Right atrium auricular region (tissue), 2 donors: ENCODE measurements around the gene HIPK3. TPM values are rescaled to one million over a fixed set of nuclear protein-coding genes. Genes with fewer than 3 reads are reported as not detected.

Experiments
- DNase-seq: peaks from one replicate; pipeline ENCODE4 v3.0.0-alpha.2; 2019; ENCODE audit warnings: low spot score
- H3K27ac ChIP-seq, 2 donors: fragments of 200-600 bp; sonication (generic); 1 replicate in 1 of 2; 2 replicates in 1 of 2; pipeline ENCODE4 v1.5.1; 2016 to 2019
- H3K27me3 ChIP-seq, 2 donors: fragments of 200-600 bp; sonication (generic); one replicate each; pipeline versions ENCODE4 v1.5.1 to v1.6.0; 2017 to 2019
- H3K36me3 ChIP-seq: fragments of 200-600 bp; sonication (generic); one replicate; pipeline ENCODE4 v1.5.1; 2016
- H3K4me1 ChIP-seq, 2 donors: fragments of 200-600 bp; sonication (generic); one replicate each; pipeline versions ENCODE4 v1.5.1 to v1.6.0; 2017 to 2019
- H3K4me3 ChIP-seq, 2 donors: fragments of 200-600 bp; sonication (generic); 1 replicate in 1 of 2; 2 replicates in 1 of 2; pipeline ENCODE4 v1.5.1; 2017 to 2019; ENCODE audit warnings: mild to moderate bottlenecking in 1 of 2, moderate library complexity in 1 of 2
- H3K9me3 ChIP-seq, 2 donors: fragments of 200-600 bp; sonication (generic); one replicate each; pipeline ENCODE4 v1.5.1; 2019
- CTCF ChIP-seq, 2 donors: fragments of 200-600 bp; sonication (generic); IDR thresholded peaks; one replicate each; pipeline ENCODE4 v1.5.1; 2019; ENCODE audit warnings: antibody characterized with exemption in 2 of 2
- total RNA-seq, 2 donors: library from RNA; depleted of rRNA; stranded (reverse); fragments of >200 nt; gene quantifications; one replicate each; pipeline ENCODE4 v1.1.0, GENCODE V29; 2016

Gene HIPK3
- total RNA-seq, 2 donors from 2014 or later, result 142 to 209 TPM

DNA sequence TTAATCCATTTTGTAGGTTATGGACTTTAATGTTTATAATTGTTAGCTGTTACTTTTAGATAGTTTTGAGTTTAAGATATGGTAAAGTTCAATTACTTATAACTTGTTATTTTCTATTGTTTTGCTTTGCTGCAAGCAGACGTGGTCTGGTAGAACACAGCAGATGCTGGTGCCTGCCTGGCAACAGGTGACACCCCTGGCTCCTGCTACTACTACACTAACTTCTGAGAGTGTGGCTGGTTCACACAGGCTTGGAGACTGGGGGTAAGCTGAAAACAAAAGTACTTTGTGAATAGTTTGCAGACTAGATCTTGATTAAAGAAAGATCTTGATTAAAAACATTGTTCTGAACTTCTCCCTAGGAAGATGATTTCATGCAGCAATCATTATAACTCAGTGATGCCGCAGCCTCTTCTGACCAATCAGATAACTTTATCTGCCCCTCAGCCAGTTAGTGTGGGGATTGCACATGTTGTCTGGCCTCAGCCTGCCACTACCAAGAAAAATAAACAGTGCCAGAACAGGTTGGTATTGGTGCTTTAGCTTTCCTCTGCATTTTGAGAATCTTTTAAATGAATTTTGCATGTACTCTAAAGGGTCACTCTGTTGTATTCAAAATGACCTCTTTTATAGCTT, 90.4 kb downstream of the HIPK3 start:
- TF ChIP-seq CTCF (IDR thresholded peaks at IDR 0.05), result no peak
- H3K27me3 ChIP-seq, result no peaks in the 10 kb centered on the region
- H3K36me3 ChIP-seq, result peaks cover 77% of the 10 kb centered on the region
- no peak overlapping the region for H3K27ac ChIP-seq
- no peak overlapping the region for H3K4me3 ChIP-seq
- DNase-seq, result no peak
- H3K9me3 ChIP-seq, result no peaks in the 10 kb centered on the region
- no peaks in the 10 kb centered on the region for H3K4me1 ChIP-seq

DNA sequence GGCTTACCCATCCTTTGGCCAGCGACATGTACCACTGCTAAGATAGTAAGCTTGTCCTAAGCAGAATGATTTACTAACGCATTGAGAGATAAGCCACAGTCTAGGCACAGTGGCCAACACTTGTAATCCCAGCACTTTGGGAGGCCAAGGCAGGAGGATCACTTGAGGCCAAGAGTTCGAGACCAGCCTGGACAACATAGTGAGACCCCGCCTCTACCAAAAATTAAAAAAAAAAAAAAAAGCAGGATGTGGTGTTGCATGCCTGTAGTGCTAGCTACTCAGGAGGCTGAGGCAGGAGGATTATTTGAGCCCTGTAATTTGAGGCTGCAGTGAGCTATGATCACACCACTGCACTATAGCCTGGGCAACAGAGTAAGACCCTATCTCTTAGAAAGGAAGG, 93.1 kb downstream of the HIPK3 start:
- Histone ChIP-seq H3K4me1 (no peaks in the 10 kb centered on the region), H3K9me3 (no peaks in the 10 kb centered on the region), H3K27ac (no peak overlapping the region), H3K27me3 (no peaks in the 10 kb centered on the region), H3K36me3 (peaks cover 80% of the 10 kb centered on the region), H3K4me3 (no peak overlapping the region)
- no peak for TF ChIP-seq CTCF (IDR thresholded peaks at IDR 0.05)
- no peak for DNase-seq

DNA sequence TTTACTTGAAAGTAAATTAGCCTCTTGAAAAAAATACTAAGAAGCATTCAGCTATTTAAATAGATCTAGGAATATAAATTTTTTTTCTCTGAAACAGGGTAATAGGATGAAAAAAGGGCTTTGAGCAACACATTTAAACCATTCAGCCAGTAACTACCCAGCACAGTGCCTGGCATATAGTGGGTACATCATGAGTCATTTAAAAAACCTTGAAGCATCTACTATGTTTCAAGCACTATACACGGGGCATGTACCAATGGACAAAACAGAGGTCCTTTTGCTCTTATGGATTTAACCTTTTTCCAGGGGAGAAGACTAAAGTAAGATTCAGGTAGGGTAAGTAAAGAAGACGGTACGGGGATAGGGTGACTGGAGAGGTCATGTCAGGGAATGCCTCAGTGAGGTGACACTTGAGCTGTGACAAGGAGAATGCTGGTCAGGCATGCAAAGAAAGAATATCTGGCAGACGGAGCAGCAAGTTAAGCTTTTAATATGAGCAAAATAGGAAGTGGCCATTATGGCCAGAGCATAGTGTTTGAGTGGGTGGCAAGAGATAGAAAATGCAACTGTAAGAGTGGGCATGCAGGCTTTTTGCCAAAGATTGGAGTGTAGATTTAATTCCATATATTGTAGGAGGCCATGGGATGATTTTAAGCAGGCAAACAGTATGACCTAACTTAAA, 101.1 kb downstream of the HIPK3 start:
- Histone ChIP-seq H3K27me3 (no peaks in the 10 kb centered on the region), H3K27ac (no peak overlapping the region), H3K9me3 (no peaks in the 10 kb centered on the region), H3K36me3 (peaks cover 32% of the 10 kb centered on the region), H3K4me3 (no peak overlapping the region), H3K4me1 (peaks cover 0 to 9% of the 10 kb centered on the region in 2 donors)
- no peak for TF ChIP-seq CTCF (IDR thresholded peaks at IDR 0.05)
- DNase-seq, result no peak

- H3K36me3 ChIP-seq, result peaks cover 14% of the 10 kb centered on the region
- H3K27ac ChIP-seq, result no peak overlapping the region
- H3K4me1 ChIP-seq, result peaks cover 0 to 9% of the 10 kb centered on the region in 2 donors
- H3K4me3 ChIP-seq, result no peak overlapping the region
- no peaks in the 10 kb centered on the region for H3K27me3 ChIP-seq
- no peak for TF ChIP-seq CTCF (IDR thresholded peaks at IDR 0.05)
- H3K9me3 ChIP-seq, result no peaks in the 10 kb centered on the region
- no peak for DNase-seq
Observed at GRCh38 chr11:33360642-33361041, 103.5 kb downstream of the HIPK3 start.

DNA sequence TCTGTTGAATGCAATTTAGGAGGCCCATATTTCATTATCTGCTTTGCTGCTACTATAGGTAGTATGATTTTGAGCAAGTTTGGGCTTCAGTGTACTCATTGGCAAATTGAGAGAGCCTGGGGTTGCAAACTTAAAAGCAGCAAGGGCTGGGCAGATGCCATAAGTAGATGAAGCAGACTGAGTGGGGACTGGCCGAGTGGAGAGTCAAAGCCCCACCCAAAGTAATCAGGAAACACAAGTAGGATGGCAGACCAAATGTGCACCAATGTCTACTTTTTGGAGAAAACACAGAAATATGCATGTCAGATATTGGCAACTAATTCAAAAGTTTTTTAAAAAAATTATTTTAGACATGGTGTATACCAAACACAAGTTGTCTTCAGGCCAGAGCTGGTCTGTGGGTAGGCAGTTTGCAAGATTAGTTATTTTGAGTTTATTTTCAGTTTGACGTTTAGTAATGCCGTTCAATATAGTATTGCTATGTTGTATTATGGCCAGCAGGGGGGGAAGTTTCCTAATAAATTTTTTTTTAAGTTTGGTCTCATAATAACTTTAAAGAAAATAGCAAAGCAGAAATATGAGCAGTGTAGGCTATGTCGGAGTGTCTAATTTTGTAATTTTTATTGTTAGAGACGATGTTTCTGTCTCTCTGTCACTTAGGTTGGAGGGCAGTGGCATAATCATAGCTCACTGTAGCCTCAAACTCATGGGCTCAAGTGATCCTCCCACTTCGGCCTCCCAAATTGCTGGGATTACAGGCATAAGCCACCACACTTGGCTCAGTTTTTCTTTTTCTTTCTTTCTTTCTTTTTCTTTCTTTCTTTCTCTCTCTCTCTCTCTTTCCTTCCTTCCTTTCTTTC, 105.1 kb downstream of the HIPK3 start:
- Histone ChIP-seq H3K4me1 (peaks cover 0 to 9% of the 10 kb centered on the region in 2 donors), H3K36me3 (no peaks in the 10 kb centered on the region), H3K27me3 (no peaks in the 10 kb centered on the region), H3K4me3 (no peak overlapping the region), H3K9me3 (no peaks in the 10 kb centered on the region), H3K27ac (no peak overlapping the region)
- no peak for DNase-seq
- peak; percentile 58 to 84 for TF ChIP-seq CTCF (IDR thresholded peaks at IDR 0.05)
